GM21723 (cell line): Measurements from ENCODE around the gene ATP2A2.

Experiments used
- ATAC-seq: cut with Tn5 transposase; IDR thresholded peaks from one replicate; pipeline ENCODE4 v1.9.1; 2021; ENCODE audit warnings: mild to moderate bottlenecking, moderate library complexity; ENCODE audit not compliant: unreplicated experiment

ATP2A2 gene

GRCh38 chr12:110289044-110289710 is 8.1 kb downstream of the ATP2A2 start:
- ATAC-seq, result no peak

- no peak for ATAC-seq
Observed at GRCh38 chr12:110289711-110290078, 8.6 kb downstream of the ATP2A2 start.

- ATAC-seq, result no peak
Observed at GRCh38 chr12:110301065-110301806, 20.2 kb downstream of the ATP2A2 start.

GRCh38 chr12:110304061-110304551 is 23.1 kb downstream of the ATP2A2 start:
- no peak for ATAC-seq

GRCh38 chr12:110307372-110307771 is 26.3 kb downstream of the ATP2A2 start:
- ATAC-seq, result no peak

- no peak for ATAC-seq
Observed at GRCh38 chr12:110310763-110311162, 29.7 kb downstream of the ATP2A2 start.

GRCh38 chr12:110311903-110312302 is 30.9 kb downstream of the ATP2A2 start:
- ATAC-seq, result no peak

GRCh38 chr12:110312581-110313360 is 31.7 kb downstream of the ATP2A2 start:
- ATAC-seq, result no peak

- ATAC-seq, result peak; percentile 78
Observed at GRCh38 chr12:110314308-110314707, 33.3 kb downstream of the ATP2A2 start.

- ATAC-seq, result no peak
Observed at GRCh38 chr12:110316861-110317260, 35.8 kb downstream of the ATP2A2 start.

GRCh38 chr12:110317911-110318310 is 36.9 kb downstream of the ATP2A2 start:
- no peak for ATAC-seq

GRCh38 chr12:110320550-110320949 is 39.5 kb downstream of the ATP2A2 start:
- ATAC-seq, result no peak

- ATAC-seq, result no peak
Observed at GRCh38 chr12:110329710-110330109, 48.7 kb downstream of the ATP2A2 start.

GRCh38 chr12:110330124-110330523 is 49.1 kb downstream of the ATP2A2 start:
- no peak for ATAC-seq

- ATAC-seq, result no peak
Observed at GRCh38 chr12:110330544-110330943, 49.5 kb downstream of the ATP2A2 start.

GRCh38 chr12:110333201-110333600 is 52.2 kb downstream of the ATP2A2 start:
- ATAC-seq, result no peak

GRCh38 chr12:110335481-110336045 is 54.5 kb downstream of the ATP2A2 start:
- no peak for ATAC-seq

GRCh38 chr12:110337912-110338710 is 57.1 kb downstream of the ATP2A2 start:
- ATAC-seq, result no peak

- ATAC-seq, result no peak
Observed at GRCh38 chr12:110338754-110339153, 57.7 kb downstream of the ATP2A2 start.

GRCh38 chr12:110339184-110339952 is 58.3 kb downstream of the ATP2A2 start:
- no peak for ATAC-seq
